ENCODE data around the gene FGD6. TPM values are rescaled to one million over a fixed set of nuclear protein-coding genes. Genes with fewer than 3 reads are reported as not detected.
"Not testable (repeated sequence)": the region's sequence is repeated elsewhere in the genome, so short reads cannot be mapped to it uniquely, and the experiment has no call there.

Gene FGD6
- total RNA-seq, 3 donors from 2014 or later, result 5.6 to 28.0 (median 13.1) TPM

- H3K9me3 ChIP-seq, result no peaks in the 10 kb centered on the region
- H3K4me3 ChIP-seq, result no peak overlapping the region
- intact Hi-C loops (cut with DNase I; ENCODE audit: low total_unique reads), result no loop called here
- H3K27me3 ChIP-seq, result no peaks in the 10 kb centered on the region
- DNase-seq (ENCODE audit: low spot score in 2 of 2), result no peak
- no peaks in the 10 kb centered on the region for H3K36me3 ChIP-seq
- no peaks in the 10 kb centered on the region for H3K4me1 ChIP-seq
- TF ChIP-seq POLR2A (IDR thresholded peaks at IDR 0.05) (no peak), POLR2AphosphoS5 (IDR thresholded peaks at IDR 0.05) (no peak)
- TF ChIP-seq, protein P1, sequence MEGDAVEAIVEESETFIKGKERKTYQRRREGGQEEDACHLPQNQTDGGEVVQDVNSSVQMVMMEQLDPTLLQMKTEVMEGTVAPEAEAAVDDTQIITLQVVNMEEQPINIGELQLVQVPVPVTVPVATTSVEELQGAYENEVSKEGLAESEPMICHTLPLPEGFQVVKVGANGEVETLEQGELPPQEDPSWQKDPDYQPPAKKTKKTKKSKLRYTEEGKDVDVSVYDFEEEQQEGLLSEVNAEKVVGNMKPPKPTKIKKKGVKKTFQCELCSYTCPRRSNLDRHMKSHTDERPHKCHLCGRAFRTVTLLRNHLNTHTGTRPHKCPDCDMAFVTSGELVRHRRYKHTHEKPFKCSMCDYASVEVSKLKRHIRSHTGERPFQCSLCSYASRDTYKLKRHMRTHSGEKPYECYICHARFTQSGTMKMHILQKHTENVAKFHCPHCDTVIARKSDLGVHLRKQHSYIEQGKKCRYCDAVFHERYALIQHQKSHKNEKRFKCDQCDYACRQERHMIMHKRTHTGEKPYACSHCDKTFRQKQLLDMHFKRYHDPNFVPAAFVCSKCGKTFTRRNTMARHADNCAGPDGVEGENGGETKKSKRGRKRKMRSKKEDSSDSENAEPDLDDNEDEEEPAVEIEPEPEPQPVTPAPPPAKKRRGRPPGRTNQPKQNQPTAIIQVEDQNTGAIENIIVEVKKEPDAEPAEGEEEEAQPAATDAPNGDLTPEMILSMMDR (IDR thresholded peaks at IDR 0.05), result no peak
- H3K27ac ChIP-seq, result no peak overlapping the region
These were observed 116.7 kb downstream of the FGD6 start for GRCh38 chr12:95100264-95101190.

DNA sequence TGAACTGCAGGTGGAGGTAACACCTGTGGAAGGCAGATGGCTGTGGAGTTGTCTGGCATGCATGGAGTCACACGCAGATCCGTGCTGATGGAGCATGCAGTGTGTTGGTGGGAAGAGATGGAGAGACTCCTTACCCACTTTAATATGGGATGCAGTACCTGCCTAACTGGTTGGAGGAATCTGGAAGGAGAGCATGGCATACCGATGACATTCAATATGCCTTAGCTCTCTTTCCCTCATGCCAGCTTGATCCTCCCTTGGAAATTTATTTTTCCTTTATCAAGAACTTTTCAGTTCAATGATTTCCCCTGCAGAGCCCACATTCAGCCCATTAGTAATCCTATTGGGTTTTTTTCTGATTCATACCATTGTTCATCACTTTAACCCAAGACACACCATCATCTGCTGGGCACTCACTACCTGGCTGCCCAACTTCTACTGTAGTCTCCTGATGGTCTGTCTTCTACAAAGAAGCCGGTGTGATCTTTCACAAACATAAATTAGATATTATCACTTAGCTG is 117.9 kb downstream of the FGD6 start:
- no peak for DNase-seq (ENCODE audit: low spot score in 2 of 2)
- H3K36me3 ChIP-seq, result no peaks in the 10 kb centered on the region
- intact Hi-C loops (cut with DNase I; ENCODE audit: low total_unique reads), result no loop called here

GRCh38 chr12:95096852-95097251 is 120.4 kb downstream of the FGD6 start:
- TF ChIP-seq, protein P1 (IDR thresholded peaks at IDR 0.05), result no peak
- TF ChIP-seq POLR2AphosphoS5 (IDR thresholded peaks at IDR 0.05) (no peak), POLR2A (IDR thresholded peaks at IDR 0.05) (no peak)
- DNase-seq (ENCODE audit: low spot score in 2 of 2), result no peak
- intact Hi-C loops (cut with DNase I; ENCODE audit: low total_unique reads), result no loop called here
- no peaks in the 10 kb centered on the region for H3K27me3 ChIP-seq
- no peaks in the 10 kb centered on the region for H3K4me1 ChIP-seq
- H3K4me3 ChIP-seq, result no peak overlapping the region
- no peaks in the 10 kb centered on the region for H3K9me3 ChIP-seq
- H3K36me3 ChIP-seq, result no peaks in the 10 kb centered on the region
- H3K27ac ChIP-seq, result no peak overlapping the region

More for the DNA sequence above, 117.9 kb downstream of the FGD6 start:
- Histone ChIP-seq H3K27ac (no peak overlapping the region), H3K4me1 (no peaks in the 10 kb centered on the region), H3K9me3 (no peaks in the 10 kb centered on the region), H3K27me3 (no peaks in the 10 kb centered on the region), H3K4me3 (no peak overlapping the region)
- TF ChIP-seq POLR2AphosphoS5 (IDR thresholded peaks at IDR 0.05) (no peak), POLR2A (IDR thresholded peaks at IDR 0.05) (no peak)
- TF ChIP-seq, protein P1 (IDR thresholded peaks at IDR 0.05), result no peak

DNA sequence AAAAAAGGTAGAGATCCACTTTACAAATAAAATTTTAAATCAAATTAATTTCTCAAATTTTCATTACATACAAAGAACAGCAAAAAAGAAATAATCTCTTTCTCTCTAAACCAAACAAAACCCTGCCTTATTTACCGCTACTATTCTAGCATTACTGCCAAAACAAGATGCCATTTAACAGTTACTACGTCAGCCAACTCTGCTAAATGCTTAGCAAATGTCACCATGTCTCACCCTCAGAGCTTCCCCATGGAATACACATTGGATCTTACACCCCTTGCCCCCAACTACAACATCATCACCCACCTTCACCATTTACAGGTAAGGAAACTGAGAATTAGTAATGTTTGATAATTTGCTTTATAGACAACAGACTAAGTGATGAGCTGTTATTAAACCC is 120.9 kb downstream of the FGD6 start:
- Histone ChIP-seq H3K4me3 (no peak overlapping the region), H3K27me3 (no peaks in the 10 kb centered on the region), H3K4me1 (no peaks in the 10 kb centered on the region), H3K36me3 (no peaks in the 10 kb centered on the region), H3K9me3 (no peaks in the 10 kb centered on the region), H3K27ac (no peak overlapping the region)
- DNase-seq (ENCODE audit: low spot score in 2 of 2), result no peak
- no peak for TF ChIP-seq POLR2AphosphoS5 (IDR thresholded peaks at IDR 0.05)
- TF ChIP-seq, protein P1 (IDR thresholded peaks at IDR 0.05), result no peak
- TF ChIP-seq POLR2A (IDR thresholded peaks at IDR 0.05), result no peak
- intact Hi-C loops (cut with DNase I; ENCODE audit: low total_unique reads), result no loop called here

- not testable (repeated sequence) for H3K36me3 ChIP-seq
These were observed 121.4 kb downstream of the FGD6 start for GRCh38 chr12:95095866-95096265.

More at GRCh38 chr12:95095866-95096265, 121.4 kb downstream of the FGD6 start:
- H3K9me3 ChIP-seq; H3K27me3 ChIP-seq; H3K4me3 ChIP-seq; DNase-seq (ENCODE audit: low spot score in 2 of 2); H3K27ac ChIP-seq; H3K4me1 ChIP-seq; intact Hi-C loops (cut with DNase I; ENCODE audit: low total_unique reads): not testable (repeated sequence)

All from breast epithelium (tissue), 4 donors.